HepG2 (cell line): ENCODE data around the gene HSPB9. TPM values are rescaled to one million over a fixed set of nuclear protein-coding genes. Genes with fewer than 3 reads are reported as not detected.

Source experiments
- ATAC-seq: fragments of 200-7000 bp; cut with Tn5 transposase; 3 replicates; pipeline ENCODE4 v1.9.1; 2020; ENCODE audit warnings: mild to moderate bottlenecking, moderate library complexity
- BruUV-seq: library from RNA; stranded (reverse); fragments of 400-500 nt; replicated peaks from 2 replicates; lab custom pipeline; 2021; lab: Mats Ljungman, UMichigan
- CTCF ChIA-PET: fragments of 300-600 bp; formaldehyde crosslinking; extraction: SDS; loops from one replicate; lab custom pipeline; 2021; ENCODE audit warnings: low total read pairs, inconsistent platforms, low intra/inter-chr PET ratio; lab: Yijun Ruan, JAX
- POLR2A ChIA-PET: fragments of 350-600 bp; sonication (Branson Sonifier 250); formaldehyde crosslinking; loops from one replicate; lab custom pipeline; 2020; ENCODE audit warnings: antibody characterized with exemption, inconsistent platforms; lab: Yijun Ruan, JAX
- DNase-seq: peaks from one replicate; pipeline ENCODE4 v3.0.0-alpha.2; 2015; ENCODE audit warnings: low spot score
- FAIRE-seq: peaks from 3 replicates; lab custom pipeline; 2011; peaks lifted over from hg19 to GRCh38; lab: Jason Lieb, UNC
- H2AFZ ChIP-seq: one replicate; pipeline ENCODE4 v1.6.1; 2011; ENCODE audit warnings: low read length, inconsistent platforms
- H3K27ac ChIP-seq: fragments of 300-600 bp; 3 replicates; pipeline ENCODE4 v1.8.0; 2011; ENCODE audit warnings: mixed run types, mild to moderate bottlenecking, mixed read lengths, low read length, inconsistent platforms; ENCODE audit not compliant: insufficient read depth; ENCODE audit errors: extremely low read length
- H3K27me3 ChIP-seq, 2 experiments: fragments of 200-600 bp in 1 of 2; 2 replicates in 1 of 2; 3 replicates in 1 of 2; pipeline versions ENCODE4 v1.6.0 to v1.8.0; 2011; ENCODE audit warnings: low read length in 2 of 2, mild to moderate bottlenecking in 2 of 2, moderate library complexity in 2 of 2, inconsistent platforms in 1 of 2; ENCODE audit not compliant: insufficient read depth in 2 of 2, control insufficient read depth in 1 of 2
- H3K36me3 ChIP-seq, 2 experiments: fragments of 200-600 bp in 1 of 2; replicated peaks in 1 of 2; 2 replicates in 1 of 2; 3 replicates in 1 of 2; pipeline versions ENCODE4 v1.5.1 to v1.8.0; 2011; ENCODE audit warnings: low read length in 2 of 2, inconsistent platforms in 1 of 2; ENCODE audit not compliant: insufficient read depth in 2 of 2, control insufficient read depth in 1 of 2
- H3K4me1 ChIP-seq: 2 replicates; pipeline ENCODE4 v1.5.1; 2012; ENCODE audit warnings: low read length, inconsistent platforms; ENCODE audit not compliant: insufficient read depth
- H3K4me2 ChIP-seq: 2 replicates; pipeline ENCODE4 v1.6.0; 2011; ENCODE audit warnings: low read depth, low read length, inconsistent platforms
- H3K4me3 ChIP-seq, 3 experiments: fragments of 200-600 bp in 1 of 3; sonication (generic), shearing (Covaris generic) in 1 of 3; replicated peaks in 1 of 3; 2 replicates each; pipeline ENCODE4 v1.5.1; 2011 to 2016; ENCODE audit warnings: low read length in 3 of 3, inconsistent platforms in 2 of 3, low read depth in 2 of 3, mild to moderate bottlenecking in 2 of 3, control low read depth in 1 of 3, mixed read lengths in 1 of 3; ENCODE audit not compliant: insufficient read depth in 1 of 3
- H3K79me2 ChIP-seq: one replicate; pipeline ENCODE4 v1.6.1; 2011; ENCODE audit warnings: low read length, inconsistent platforms; ENCODE audit not compliant: insufficient read depth
- H3K9ac ChIP-seq: 2 replicates; pipeline ENCODE4 v1.6.0; 2011; ENCODE audit warnings: mild to moderate bottlenecking, low read depth, low read length, inconsistent platforms; ENCODE audit not compliant: insufficient read depth
- H3K9me3 ChIP-seq: 2 replicates; pipeline ENCODE4 v1.5.1; 2012; ENCODE audit warnings: mild to moderate bottlenecking, low read length
- H4K20me1 ChIP-seq: 2 replicates; pipeline ENCODE4 v1.6.0; 2011; ENCODE audit warnings: inconsistent platforms, mild to moderate bottlenecking, low read length, moderate library complexity; ENCODE audit not compliant: insufficient read depth
- GFI1 ChIP-seq: sonication (generic); formaldehyde crosslinking; IDR thresholded peaks from 2 replicates; pipeline ENCODE4 v1.5.0; 2020; ENCODE audit warnings: missing genetic modification reagents, mild to moderate bottlenecking, borderline replicate concordance
- KDM4B ChIP-seq: sonication (generic); formaldehyde crosslinking; IDR thresholded peaks from 2 replicates; pipeline ENCODE4 v1.4.0; 2020; ENCODE audit warnings: missing genetic modification reagents
- TAF1 ChIP-seq: sonication (generic); formaldehyde crosslinking; IDR thresholded peaks from 2 replicates; pipeline ENCODE4 v1.4.0; 2020; ENCODE audit warnings: missing genetic modification reagents
- ZFP62 ChIP-seq: sonication (generic); formaldehyde crosslinking; IDR thresholded peaks from 2 replicates; pipeline ENCODE4 v1.4.0; 2020; ENCODE audit warnings: missing genetic modification reagents
- ZMYM3 ChIP-seq: sonication (generic); formaldehyde crosslinking; IDR thresholded peaks from 2 replicates; pipeline ENCODE4 v1.5.1; 2020; ENCODE audit warnings: mild to moderate bottlenecking, missing genetic modification reagents
- ZNF292 ChIP-seq: sonication (generic); formaldehyde crosslinking; IDR thresholded peaks from 2 replicates; pipeline ENCODE4 v1.8.1; 2022; ENCODE audit warnings: mild to moderate bottlenecking, low read depth, missing genetic modification reagents, borderline replicate concordance
- ZNF629 ChIP-seq: sonication (generic); formaldehyde crosslinking; conservative IDR thresholded peaks from 2 replicates; pipeline ENCODE4 v1.5.0; 2020; ENCODE audit warnings: missing genetic modification reagents
- WGBS: methylation state at CpG from one replicate; pipeline ENCODE4 v1.1.6; 2017; ENCODE audit warnings: low lambda C conversion rate; 5-methylcytosine and 5-hydroxymethylcytosine counted together
- in situ Hi-C: cut with HindIII; loops from 2 replicates; pipeline ENCODE4 v1.10.0; 2017; ENCODE audit warnings: low pct_unique_long_range_greater_than_20kb; ENCODE audit not compliant: extremely low pct_ligation_motif_present
- intact Hi-C: fragments of 100-400 bp; cut with micrococcal nuclease; formaldehyde crosslinking; loops from one replicate; pipeline ENCODE4 v1.10.0; 2022; ENCODE audit not compliant: unreplicated experiment
- polyA plus RNA-seq, 8 experiments: library from polyadenylated mRNA; depleted of rRNA in 3 of 8; stranded (reverse) in 7 of 8; unstranded in 1 of 8; fragments of >200 nt; fragmentation: Illumina TruSeq in 4 of 8; extraction: Trizol in 4 of 8; gene quantifications; 2 replicates each; pipeline versions ENCODE4 v1.2.1 to v1.2.3, GENCODE V29; 2011 to 2016; ENCODE audit warnings: low read depth in 4 of 8, missing spikeins in 1 of 8, mixed read lengths in 1 of 8; ENCODE audit not compliant: insufficient read depth in 1 of 8
- total RNA-seq, 5 experiments: library from RNA; depleted of rRNA; stranded (reverse); fragments of >200 nt; fragmentation: Illumina TruSeq; extraction: Trizol; gene quantifications; 2 replicates each; pipeline ENCODE4 v1.2.3, GENCODE V29; 2016; ENCODE audit warnings: low read depth in 1 of 5
- TF ChIP-seq, protein P1 (sequence below): sonication (generic); formaldehyde crosslinking; IDR thresholded peaks from 2 replicates; pipeline ENCODE4 v1.5.0; 2020; ENCODE audit warnings: missing genetic modification reagents
- TF ChIP-seq, protein P2 (sequence below): sonication (generic); formaldehyde crosslinking; IDR thresholded peaks from 2 replicates; pipeline ENCODE4 v1.4.0; 2020; ENCODE audit warnings: missing genetic modification reagents, mild to moderate bottlenecking, borderline replicate concordance
- TF ChIP-seq, protein P3 (sequence below): IDR thresholded peaks from 2 replicates; pipeline ENCODE4 v1.6.1; 2016; ENCODE audit warnings: control low read depth
- TF ChIP-seq, protein P4 (sequence below): sonication (generic); formaldehyde crosslinking; IDR thresholded peaks from 2 replicates; pipeline ENCODE4 v1.4.0; 2020; ENCODE audit warnings: mild to moderate bottlenecking, missing genetic modification reagents

Gene HSPB9
- total and polyA plus RNA-seq, 2 of the 13 experiments (the other 11 are each of a cell fraction or from before 2014, with no cell fraction given) = 0.05 to 0.24 TPM

DNA sequence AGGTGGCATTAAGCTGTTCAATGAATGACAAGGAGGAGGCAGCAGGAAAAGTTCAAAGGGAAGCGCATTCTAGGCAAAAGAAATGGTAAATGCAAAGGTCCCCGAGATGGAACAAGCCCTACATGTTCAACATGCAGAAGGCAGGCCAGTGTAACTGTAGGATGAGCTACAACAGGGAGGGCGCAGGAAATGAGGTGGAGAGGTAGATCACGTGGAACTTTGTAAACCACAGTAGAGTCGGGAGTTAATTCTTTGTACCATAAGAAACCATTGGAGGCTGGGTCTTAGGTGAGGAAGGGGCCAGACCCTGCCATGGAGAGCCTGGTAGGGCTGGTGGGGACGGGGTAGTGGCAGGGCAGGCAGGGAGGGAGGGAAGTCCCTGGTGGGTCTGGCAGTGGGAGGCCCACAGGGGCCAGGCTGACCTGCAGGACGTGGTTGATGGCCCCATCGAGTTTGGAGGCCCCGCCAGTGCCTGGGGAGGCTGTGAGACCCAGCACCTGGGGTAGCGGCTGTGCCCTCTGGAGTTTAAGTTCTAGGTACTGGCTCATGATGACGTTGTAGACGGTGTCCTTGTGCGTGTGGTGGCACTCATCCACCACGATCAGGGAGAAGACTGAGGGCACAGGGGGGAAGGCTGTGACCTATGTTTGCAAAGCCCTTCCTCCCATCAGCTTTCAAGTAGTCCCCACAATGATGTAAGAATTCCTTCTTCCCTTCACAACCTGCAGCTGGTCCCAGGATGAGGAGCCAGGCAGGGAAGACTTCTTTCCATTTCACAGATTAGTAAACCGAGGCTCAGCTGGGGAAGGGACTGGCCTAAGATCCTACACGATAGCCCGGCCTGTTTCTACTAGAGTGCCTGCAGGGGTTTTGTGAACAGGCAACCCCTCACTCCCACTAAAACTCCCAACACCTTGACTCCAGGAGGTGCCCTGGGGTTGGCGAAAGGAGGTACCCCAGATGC, 12.0 kb upstream of the HSPB9 start:
- Histone ChIP-seq H3K27me3 (no peaks in the 10 kb centered on the region), H3K27ac (no peak overlapping the region), H3K4me3 (no peak overlapping the region), H3K4me1 (peaks cover 33% of the 10 kb centered on the region), H2AFZ (no peak overlapping the region), H3K79me2 (no peaks in the 10 kb centered on the region)
- CTCF ChIA-PET = no interaction called here
- 73% methylated on average over 16 of the region's 18 CpGs for WGBS
- no peak for DNase-seq
- no TSS peak for BruUV-seq
- in situ Hi-C loops = loop anchor here (5.0 kb wide), 2 partner anchors 83 to 148 kb away; no protein-coding TSS in a partner anchor
- TF ChIP-seq ZNF292 (CRISPR knock-in tag) (no peak), KDM4B (CRISPR knock-in tag) (no peak), TAF1 (CRISPR knock-in tag) (no peak), ZNF629 (CRISPR knock-in tag) (peak; percentile 69), GFI1 (CRISPR knock-in tag) (no peak), ZFP62 (CRISPR knock-in tag) (no peak), ZMYM3 (0 out of 2 replicates have a peak, but pooled peaks have one; percentile 14)
- TF ChIP-seq, protein P1, sequence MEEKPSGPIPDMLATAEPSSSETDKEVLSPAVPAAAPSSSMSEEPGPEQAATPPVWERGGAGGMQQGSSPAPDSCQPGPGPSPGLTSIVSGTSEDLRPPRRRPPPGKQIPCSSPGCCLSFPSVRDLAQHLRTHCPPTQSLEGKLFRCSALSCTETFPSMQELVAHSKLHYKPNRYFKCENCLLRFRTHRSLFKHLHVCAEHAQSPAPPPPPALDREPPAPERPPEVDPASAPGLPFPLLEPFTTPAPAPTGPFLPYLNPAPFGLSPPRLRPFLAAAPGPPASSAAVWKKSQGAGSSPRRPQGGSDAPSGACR (CRISPR knock-in tag) = no peak
- TF ChIP-seq, protein P2, sequence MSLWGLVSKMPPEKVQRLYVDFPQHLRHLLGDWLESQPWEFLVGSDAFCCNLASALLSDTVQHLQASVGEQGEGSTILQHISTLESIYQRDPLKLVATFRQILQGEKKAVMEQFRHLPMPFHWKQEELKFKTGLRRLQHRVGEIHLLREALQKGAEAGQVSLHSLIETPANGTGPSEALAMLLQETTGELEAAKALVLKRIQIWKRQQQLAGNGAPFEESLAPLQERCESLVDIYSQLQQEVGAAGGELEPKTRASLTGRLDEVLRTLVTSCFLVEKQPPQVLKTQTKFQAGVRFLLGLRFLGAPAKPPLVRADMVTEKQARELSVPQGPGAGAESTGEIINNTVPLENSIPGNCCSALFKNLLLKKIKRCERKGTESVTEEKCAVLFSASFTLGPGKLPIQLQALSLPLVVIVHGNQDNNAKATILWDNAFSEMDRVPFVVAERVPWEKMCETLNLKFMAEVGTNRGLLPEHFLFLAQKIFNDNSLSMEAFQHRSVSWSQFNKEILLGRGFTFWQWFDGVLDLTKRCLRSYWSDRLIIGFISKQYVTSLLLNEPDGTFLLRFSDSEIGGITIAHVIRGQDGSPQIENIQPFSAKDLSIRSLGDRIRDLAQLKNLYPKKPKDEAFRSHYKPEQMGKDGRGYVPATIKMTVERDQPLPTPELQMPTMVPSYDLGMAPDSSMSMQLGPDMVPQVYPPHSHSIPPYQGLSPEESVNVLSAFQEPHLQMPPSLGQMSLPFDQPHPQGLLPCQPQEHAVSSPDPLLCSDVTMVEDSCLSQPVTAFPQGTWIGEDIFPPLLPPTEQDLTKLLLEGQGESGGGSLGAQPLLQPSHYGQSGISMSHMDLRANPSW (CRISPR knock-in tag) = no peak
- TF ChIP-seq, protein P3, sequence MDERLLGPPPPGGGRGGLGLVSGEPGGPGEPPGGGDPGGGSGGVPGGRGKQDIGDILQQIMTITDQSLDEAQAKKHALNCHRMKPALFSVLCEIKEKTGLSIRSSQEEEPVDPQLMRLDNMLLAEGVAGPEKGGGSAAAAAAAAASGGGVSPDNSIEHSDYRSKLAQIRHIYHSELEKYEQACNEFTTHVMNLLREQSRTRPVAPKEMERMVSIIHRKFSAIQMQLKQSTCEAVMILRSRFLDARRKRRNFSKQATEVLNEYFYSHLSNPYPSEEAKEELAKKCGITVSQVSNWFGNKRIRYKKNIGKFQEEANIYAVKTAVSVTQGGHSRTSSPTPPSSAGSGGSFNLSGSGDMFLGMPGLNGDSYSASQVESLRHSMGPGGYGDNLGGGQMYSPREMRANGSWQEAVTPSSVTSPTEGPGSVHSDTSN = no peak
- TF ChIP-seq, protein P4, sequence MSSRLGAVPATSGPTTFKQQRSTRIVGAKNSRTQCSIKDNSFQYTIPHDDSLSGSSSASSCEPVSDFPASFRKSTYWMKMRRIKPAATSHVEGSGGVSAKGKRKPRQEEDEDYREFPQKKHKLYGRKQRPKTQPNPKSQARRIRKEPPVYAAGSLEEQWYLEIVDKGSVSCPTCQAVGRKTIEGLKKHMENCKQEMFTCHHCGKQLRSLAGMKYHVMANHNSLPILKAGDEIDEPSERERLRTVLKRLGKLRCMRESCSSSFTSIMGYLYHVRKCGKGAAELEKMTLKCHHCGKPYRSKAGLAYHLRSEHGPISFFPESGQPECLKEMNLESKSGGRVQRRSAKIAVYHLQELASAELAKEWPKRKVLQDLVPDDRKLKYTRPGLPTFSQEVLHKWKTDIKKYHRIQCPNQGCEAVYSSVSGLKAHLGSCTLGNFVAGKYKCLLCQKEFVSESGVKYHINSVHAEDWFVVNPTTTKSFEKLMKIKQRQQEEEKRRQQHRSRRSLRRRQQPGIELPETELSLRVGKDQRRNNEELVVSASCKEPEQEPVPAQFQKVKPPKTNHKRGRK = no peak
- TF ChIP-seq, all 625 proteins: peak for 2
- Histone ChIP-seq H3K4me2 (no peak overlapping the region), H3K9ac (no peak overlapping the region), H3K9me3 (no peaks in the 10 kb centered on the region), H3K36me3 (peaks cover 2 to 4% of the 10 kb centered on the region in 2 experiments; a peak in 2 of 5 replicates), H4K20me1 (no peaks in the 10 kb centered on the region)
- intact Hi-C loops = no loop called here
- POLR2A ChIA-PET = interaction anchor here (2.4 kb wide), 1 partner anchor 10 kb away, joined by 34 read pairs; the partner anchor contains the start of gene KAT2A
- FAIRE-seq = no peak
- ATAC-seq = no peak
